HepG2 (cell line): ENCODE results near the gene NBEAL2. TPM values are rescaled to one million over a fixed set of nuclear protein-coding genes. Genes with fewer than 3 reads are reported as not detected.

ENCODE experiments used
- ARNT ChIP-seq: fragments of 450-650 bp; IDR thresholded peaks from 2 replicates; pipeline ENCODE4 v1.6.1; 2017
- BCL6 ChIP-seq: IDR thresholded peaks from 2 replicates; pipeline ENCODE4 v1.6.1; 2016; ENCODE audit warnings: missing genetic modification reagents, missing compliant biosample characterization
- BCLAF1 ChIP-seq: fragments of 450-650 bp; IDR thresholded peaks from 2 replicates; pipeline ENCODE4 v1.6.1; 2017; ENCODE audit warnings: mild to moderate bottlenecking
- E2F5 ChIP-seq: sonication (generic); formaldehyde crosslinking; conservative IDR thresholded peaks from 2 replicates; pipeline ENCODE4 v1.4.0; 2020; ENCODE audit warnings: missing genetic modification reagents
- FOXC1 ChIP-seq: sonication (generic); formaldehyde crosslinking; IDR thresholded peaks from 2 replicates; pipeline ENCODE4 v1.8.0; 2022; ENCODE audit warnings: mild to moderate bottlenecking, missing genetic modification reagents, borderline replicate concordance
- FOXP4 ChIP-seq: sonication (generic); formaldehyde crosslinking; IDR thresholded peaks from 2 replicates; pipeline ENCODE4 v1.4.0; 2020; ENCODE audit warnings: missing genetic modification reagents
- GATAD2A ChIP-seq: IDR thresholded peaks from 2 replicates; pipeline ENCODE4 v1.6.1; 2016
- HDAC2 ChIP-seq: sonication (generic); formaldehyde crosslinking; IDR thresholded peaks from 2 replicates; pipeline ENCODE4 v1.4.0; 2020; ENCODE audit warnings: missing genetic modification reagents
- HMG20A ChIP-seq: IDR thresholded peaks from 2 replicates; pipeline ENCODE4 v1.6.1; 2016; ENCODE audit warnings: borderline replicate concordance
- HNF4G ChIP-seq, 2 experiments: sonication (generic) in 1 of 2; formaldehyde crosslinking in 1 of 2; IDR thresholded peaks; 2 replicates each; pipeline versions ENCODE4 v1.4.0 to v1.6.1; 2011 to 2020; ENCODE audit warnings: borderline replicate concordance in 2 of 2, low read depth in 2 of 2, mild to moderate bottlenecking in 2 of 2, low read length in 1 of 2, missing genetic modification reagents in 1 of 2, moderate library complexity in 1 of 2
- KAT8 ChIP-seq: IDR thresholded peaks from 2 replicates; pipeline ENCODE4 v1.6.1; 2016; ENCODE audit warnings: missing genetic modification reagents, missing compliant biosample characterization
- RFXAP ChIP-seq: sonication (generic); formaldehyde crosslinking; IDR thresholded peaks from 2 replicates; pipeline ENCODE4 v1.4.0; 2020; ENCODE audit warnings: missing genetic modification reagents, borderline replicate concordance
- SAP130 ChIP-seq: IDR thresholded peaks from 2 replicates; pipeline ENCODE4 v1.6.1; 2016; ENCODE audit warnings: low read depth
- SNAPC2 ChIP-seq: sonication (generic); formaldehyde crosslinking; IDR thresholded peaks from 2 replicates; pipeline ENCODE4 v1.8.1; 2022; ENCODE audit warnings: mild to moderate bottlenecking, missing genetic modification reagents
- SP140L ChIP-seq: sonication (generic); formaldehyde crosslinking; IDR thresholded peaks from 2 replicates; pipeline ENCODE4 v1.4.0; 2020; ENCODE audit warnings: missing genetic modification reagents, borderline replicate concordance
- YEATS4 ChIP-seq: sonication (generic); formaldehyde crosslinking; IDR thresholded peaks from 2 replicates; pipeline ENCODE4 v1.4.0; 2020; ENCODE audit warnings: missing genetic modification reagents, borderline replicate concordance
- ZBTB21 ChIP-seq: sonication (generic); formaldehyde crosslinking; IDR thresholded peaks from 2 replicates; pipeline ENCODE4 v1.4.0; 2020; ENCODE audit warnings: missing genetic modification reagents
- ZBTB7A ChIP-seq: sonication (generic); formaldehyde crosslinking; IDR thresholded peaks from 2 replicates; pipeline ENCODE4 v1.8.0; 2022; ENCODE audit warnings: mild to moderate bottlenecking, missing genetic modification reagents
- ZNF510 ChIP-seq: sonication (generic); formaldehyde crosslinking; IDR thresholded peaks from 2 replicates; pipeline ENCODE4 v1.4.0; 2020; ENCODE audit warnings: low read depth, mild to moderate bottlenecking, missing genetic modification reagents
- ZNF766 ChIP-seq: sonication (generic); formaldehyde crosslinking; IDR thresholded peaks from 2 replicates; pipeline ENCODE4 v1.5.0; 2020; ENCODE audit warnings: missing genetic modification reagents, borderline replicate concordance
- ZNF775 ChIP-seq: sonication (generic); formaldehyde crosslinking; IDR thresholded peaks from 2 replicates; pipeline ENCODE4 v1.4.0; 2020; ENCODE audit warnings: missing genetic modification reagents, mild to moderate bottlenecking, moderate library complexity, borderline replicate concordance
- polyA plus RNA-seq, 8 experiments: library from polyadenylated mRNA; depleted of rRNA in 3 of 8; stranded (reverse) in 7 of 8; unstranded in 1 of 8; fragments of >200 nt; fragmentation: Illumina TruSeq in 4 of 8; extraction: Trizol in 4 of 8; gene quantifications; 2 replicates each; pipeline versions ENCODE4 v1.2.1 to v1.2.3, GENCODE V29; 2011 to 2016; ENCODE audit warnings: low read depth in 4 of 8, missing spikeins in 1 of 8, mixed read lengths in 1 of 8; ENCODE audit not compliant: insufficient read depth in 1 of 8
- total RNA-seq, 5 experiments: library from RNA; depleted of rRNA; stranded (reverse); fragments of >200 nt; fragmentation: Illumina TruSeq; extraction: Trizol; gene quantifications; 2 replicates each; pipeline ENCODE4 v1.2.3, GENCODE V29; 2016; ENCODE audit warnings: low read depth in 1 of 5
- TF ChIP-seq, protein P1 (sequence below): IDR thresholded peaks from 2 replicates; pipeline ENCODE4 v1.6.1; 2016; ENCODE audit warnings: missing compliant biosample characterization, missing genetic modification reagents, borderline replicate concordance
- TF ChIP-seq, protein P2 (sequence below): sonication (generic); formaldehyde crosslinking; IDR thresholded peaks from 2 replicates; pipeline ENCODE4 v1.4.0; 2020; ENCODE audit warnings: missing genetic modification reagents

NBEAL2 gene
- total and polyA plus RNA-seq, 2 of the 13 experiments (the other 11 are each of a cell fraction or from before 2014, with no cell fraction given), result 9.7 to 12.4 TPM

GRCh38 chr3:46943237-46944187 is 36.0 kb upstream of the NBEAL2 start (continued):
- peak; percentile 24; the same call in 1 of the 2 replicates for TF ChIP-seq FOXP4
- 0 out of 2 replicates have a peak, but pooled peaks have one; percentile 24 for TF ChIP-seq HNF4G (IDR thresholded peaks at IDR 0.05; ENCODE audit: borderline replicate concordance, low read depth, low read length)
- no peak for TF ChIP-seq HNF4G (CRISPR knock-in tag; IDR thresholded peaks at IDR 0.05; ENCODE audit: borderline replicate concordance, low read depth)
- TF ChIP-seq ZNF766 (CRISPR knock-in tag), result no peak
- TF ChIP-seq GATAD2A (CRISPR knock-in tag), result peak; percentile 60; the same call in 1 of the 2 replicates
- peak; percentile 80 for TF ChIP-seq HDAC2 (CRISPR knock-in tag)
- TF ChIP-seq, protein P1, sequence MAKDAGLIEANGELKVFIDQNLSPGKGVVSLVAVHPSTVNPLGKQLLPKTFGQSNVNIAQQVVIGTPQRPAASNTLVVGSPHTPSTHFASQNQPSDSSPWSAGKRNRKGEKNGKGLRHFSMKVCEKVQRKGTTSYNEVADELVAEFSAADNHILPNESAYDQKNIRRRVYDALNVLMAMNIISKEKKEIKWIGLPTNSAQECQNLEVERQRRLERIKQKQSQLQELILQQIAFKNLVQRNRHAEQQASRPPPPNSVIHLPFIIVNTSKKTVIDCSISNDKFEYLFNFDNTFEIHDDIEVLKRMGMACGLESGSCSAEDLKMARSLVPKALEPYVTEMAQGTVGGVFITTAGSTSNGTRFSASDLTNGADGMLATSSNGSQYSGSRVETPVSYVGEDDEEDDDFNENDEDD (CRISPR knock-in tag), result 0 out of 2 replicates have a peak, but pooled peaks have one; percentile 5
- no peak for TF ChIP-seq YEATS4
- no peak for TF ChIP-seq ARNT
- TF ChIP-seq ZNF775 (CRISPR knock-in tag), result no peak
- peak; percentile 67 for TF ChIP-seq ZBTB7A (CRISPR knock-in tag)
- TF ChIP-seq E2F5 (CRISPR knock-in tag), result no peak
- no peak for TF ChIP-seq RFXAP (CRISPR knock-in tag)
- TF ChIP-seq BCL6 (CRISPR knock-in tag), result peak; percentile 55
- TF ChIP-seq, protein P2, sequence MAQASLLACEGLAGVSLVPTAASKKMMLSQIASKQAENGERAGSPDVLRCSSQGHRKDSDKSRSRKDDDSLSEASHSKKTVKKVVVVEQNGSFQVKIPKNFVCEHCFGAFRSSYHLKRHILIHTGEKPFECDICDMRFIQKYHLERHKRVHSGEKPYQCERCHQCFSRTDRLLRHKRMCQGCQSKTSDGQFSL (CRISPR knock-in tag), result 0 out of 2 replicates have a peak, but pooled peaks have one; percentile 16
- no peak for TF ChIP-seq KAT8 (CRISPR knock-in tag)
- TF ChIP-seq SP140L (CRISPR knock-in tag), result no peak
- no peak for TF ChIP-seq ZBTB21 (CRISPR knock-in tag)
- peak; percentile 58 for TF ChIP-seq HMG20A
- peak; percentile 55 for TF ChIP-seq SAP130
- no peak for TF ChIP-seq BCLAF1
- no peak for TF ChIP-seq SNAPC2
- no peak for TF ChIP-seq ZNF510 (CRISPR knock-in tag)
- TF ChIP-seq FOXC1 (CRISPR knock-in tag), result no peak
